Tongue (tissue), 2 donors: Measurements from ENCODE around the gene PIERCE2. TPM values are rescaled to one million over a fixed set of nuclear protein-coding genes. Genes with fewer than 3 reads are reported as not detected.
A peak's percentile ranks its signal among the peaks of the same experiment; 100 is the strongest.
"Not testable (repeated sequence)": the region's sequence is repeated elsewhere in the genome, so short reads cannot be mapped to it uniquely, and the experiment has no call there.

Experiments used
- DNase-seq: peaks from one replicate; pipeline ENCODE4 v3.0.0-alpha.2; 2015
- total RNA-seq: library from RNA; depleted of rRNA; stranded (reverse); fragments of >200 nt; gene quantifications from one replicate; pipeline ENCODE4 v1.2.3, GENCODE V29; 2014

PIERCE2 gene
- not detected for total RNA-seq

DNA sequence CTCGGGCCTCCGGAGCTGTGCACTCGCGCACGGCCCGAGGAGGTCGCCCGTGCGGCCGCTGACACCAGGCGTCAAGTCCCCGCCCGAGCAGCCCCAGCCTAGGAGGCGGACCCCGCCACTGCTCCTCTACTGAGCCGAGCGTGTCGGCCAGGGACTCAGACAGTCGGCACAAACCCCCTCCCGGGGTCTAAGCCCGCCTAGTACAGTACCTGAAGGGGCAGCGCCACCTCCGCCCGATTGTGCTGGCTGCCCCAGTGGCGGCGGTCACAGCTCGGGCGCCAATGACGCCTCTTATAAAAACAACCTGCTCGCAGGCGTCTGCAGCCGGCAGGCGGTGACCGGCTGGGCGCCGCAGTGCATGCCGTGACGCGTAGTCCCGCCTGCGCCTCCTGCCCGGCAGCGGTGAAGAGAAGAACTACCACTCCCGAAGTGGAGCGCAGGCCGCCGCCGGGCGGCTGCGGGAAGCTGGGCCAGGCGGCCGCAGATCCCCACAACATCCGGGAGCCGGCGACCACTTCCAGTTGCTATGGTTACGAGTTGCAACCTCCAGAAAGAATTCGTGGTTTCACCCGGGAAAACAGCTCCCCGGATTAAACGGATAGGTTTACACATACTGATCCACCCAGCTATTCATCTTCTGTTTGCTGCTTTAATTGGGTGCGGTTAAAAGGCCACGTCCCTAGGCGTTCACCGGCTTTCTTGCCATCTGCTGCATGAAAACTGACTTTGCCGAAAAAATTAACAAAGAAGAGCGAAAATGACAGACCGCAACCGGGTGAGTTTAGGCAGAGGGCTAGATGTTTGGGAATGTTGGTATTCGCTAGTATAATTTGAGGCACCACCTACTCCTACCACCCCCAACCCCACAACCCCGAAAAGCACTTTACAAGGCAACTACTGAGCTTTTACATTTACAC, at the start of gene PIERCE2, which contains the start of gene CCPG1:
Gene PIERCE2, plus strand, starts transcription at position 484 of the 917 bp plus-strand sequence. Its CDS starts 274 bp downstream, at position 758.
Gene CCPG1, minus strand, starts transcription at position 348 of the 917 bp plus-strand sequence. CDS start 18,935 bp downstream, outside the sequence.
- DNase-seq = peak; percentile 97

GRCh38 chr15:55360256-55360655, 48.0 kb upstream of the PIERCE2 start:
- DNase-seq = no peak

- DNase-seq = no peak
These were observed 47.2 kb upstream of the PIERCE2 start for GRCh38 chr15:55361048-55361447.

GRCh38 chr15:55362641-55363040, 45.7 kb upstream of the PIERCE2 start:
- no peak for DNase-seq

- no peak for DNase-seq
These were observed 41.3 kb upstream of the PIERCE2 start for GRCh38 chr15:55366981-55367380.

- no peak for DNase-seq
These were observed 35.4 kb upstream of the PIERCE2 start for GRCh38 chr15:55372701-55373440.

DNA sequence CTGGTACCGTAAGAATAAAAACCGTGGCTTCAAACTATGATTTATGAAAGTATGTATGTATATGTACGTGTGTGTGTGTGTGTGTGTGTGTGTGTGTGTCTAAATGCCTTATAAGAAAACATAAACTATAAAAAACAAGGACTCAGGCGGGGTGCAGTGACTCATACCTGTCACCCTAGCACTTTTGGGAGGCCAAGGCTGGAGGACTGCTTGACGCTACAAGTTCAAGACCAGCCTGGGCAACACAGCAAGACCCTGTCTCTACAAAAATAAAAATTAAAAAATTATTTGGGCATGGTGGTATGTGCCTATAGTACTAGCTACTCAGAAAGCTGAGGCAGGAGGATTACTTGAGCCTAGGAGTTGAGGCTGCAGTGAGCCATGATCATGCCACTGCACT, 29.2 kb upstream of the PIERCE2 start:
- DNase-seq = no peak

- DNase-seq = no peak
These were observed 26.7 kb upstream of the PIERCE2 start for GRCh38 chr15:55381595-55381994.

DNA sequence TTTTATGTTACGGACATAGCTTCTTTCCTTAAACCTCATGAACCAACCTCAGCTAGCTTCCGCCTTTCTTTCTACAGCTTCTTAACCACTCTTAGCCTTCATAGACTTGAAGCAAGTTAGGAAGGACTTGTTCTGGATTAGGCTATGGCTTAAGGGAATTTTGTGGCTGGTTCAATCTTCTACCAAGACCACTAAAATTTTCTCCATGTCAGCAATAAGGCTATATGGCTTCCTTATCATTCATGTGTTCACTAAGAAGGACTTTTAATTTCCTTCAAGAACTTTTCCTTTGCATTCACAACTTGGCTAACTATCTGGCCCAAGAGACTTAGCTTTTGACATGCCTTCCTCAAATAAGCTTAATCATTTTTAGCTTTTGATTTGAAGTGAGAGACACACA, 24.6 kb upstream of the PIERCE2 start:
- no peak for DNase-seq

DNA sequence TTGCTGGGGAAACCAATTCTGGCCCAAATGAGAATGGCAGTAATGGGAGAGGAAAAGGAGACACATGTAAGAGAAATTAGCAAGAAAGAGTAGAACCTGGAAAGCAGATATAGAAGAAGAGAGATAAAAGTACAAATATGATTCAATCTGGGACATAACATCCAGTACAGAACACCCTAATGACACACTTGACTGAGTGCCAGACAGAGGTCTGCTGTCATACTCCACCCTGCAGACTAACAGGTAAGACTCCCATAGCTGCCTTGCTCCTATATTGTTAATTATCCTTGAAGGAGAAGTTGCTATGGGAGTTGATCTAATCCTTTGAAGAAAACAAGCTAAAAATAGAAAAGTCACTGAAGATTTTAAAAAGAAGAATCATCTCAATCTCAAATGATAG, 21.3 kb upstream of the PIERCE2 start:
- DNase-seq = no peak

- no peak for DNase-seq
These were observed 19.1 kb upstream of the PIERCE2 start for GRCh38 chr15:55389264-55389607.

DNA sequence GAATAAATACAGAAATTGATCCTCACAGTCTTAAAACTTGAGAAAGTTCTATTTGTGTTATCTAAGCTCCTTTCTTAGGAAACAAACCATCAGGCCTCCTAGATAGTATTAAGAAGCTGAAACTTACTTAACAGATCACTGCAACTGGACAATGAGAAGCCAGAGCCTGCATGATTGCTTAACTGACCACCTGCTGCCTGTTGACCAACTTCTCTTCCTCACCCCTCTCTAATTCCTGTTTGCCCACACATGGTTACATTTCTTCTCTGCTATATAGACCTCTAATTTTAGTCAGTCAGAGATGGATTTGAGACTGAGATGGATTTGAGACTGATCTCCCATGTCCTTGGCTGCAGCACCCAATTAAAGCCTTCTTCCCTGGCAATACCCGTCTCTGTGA, 13.6 kb upstream of the PIERCE2 start:
- DNase-seq = no peak

- DNase-seq = no peak
These were observed 10.1 kb upstream of the PIERCE2 start for GRCh38 chr15:55398243-55398642.

DNA sequence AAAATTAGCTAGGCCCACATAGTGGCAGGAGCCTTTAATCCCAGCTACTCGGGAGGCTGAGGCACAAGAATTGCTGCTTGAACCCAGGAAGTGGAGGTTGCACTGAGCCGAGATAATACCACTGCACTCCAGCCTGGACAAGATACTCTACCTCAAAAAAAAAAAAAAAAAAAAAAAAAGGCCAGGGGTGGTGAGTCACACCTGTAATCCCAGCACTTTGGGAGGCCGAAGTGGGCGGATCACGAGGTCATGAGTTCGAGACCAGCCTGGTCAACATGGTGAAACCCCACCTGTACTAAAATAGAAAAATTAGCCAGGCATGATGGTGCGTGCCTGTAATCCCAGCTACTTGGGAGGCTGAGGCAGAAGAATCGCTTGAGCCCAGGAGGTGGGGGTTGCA, 8.2 kb upstream of the PIERCE2 start:
- not testable (repeated sequence) for DNase-seq

GRCh38 chr15:55401786-55402246, 6.5 kb upstream of the PIERCE2 start:
- DNase-seq = no peak

GRCh38 chr15:55402707-55403106, 5.6 kb upstream of the PIERCE2 start:
- no peak for DNase-seq

DNA sequence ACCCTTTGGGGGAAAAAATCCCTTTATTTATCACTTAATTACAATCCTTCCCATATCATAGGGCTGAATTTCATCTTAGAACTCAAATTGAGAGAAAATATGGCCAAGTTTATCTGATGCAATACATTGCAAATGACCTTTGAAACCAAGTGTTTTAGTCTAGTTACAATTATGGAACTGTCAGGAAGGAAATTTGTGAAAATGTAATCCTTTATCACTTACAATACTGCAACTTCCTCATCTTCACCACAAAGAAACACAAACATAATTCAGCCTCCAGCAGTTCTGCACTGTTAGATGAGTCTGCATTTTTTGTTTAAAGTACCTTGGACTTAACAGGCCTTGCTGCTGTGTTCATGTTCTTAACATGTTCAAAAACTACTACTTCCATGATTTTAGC, 4.8 kb upstream of the PIERCE2 start:
- no peak for DNase-seq

- no peak for DNase-seq
These were observed 740 bp upstream of the PIERCE2 start for GRCh38 chr15:55407498-55408011.

DNA sequence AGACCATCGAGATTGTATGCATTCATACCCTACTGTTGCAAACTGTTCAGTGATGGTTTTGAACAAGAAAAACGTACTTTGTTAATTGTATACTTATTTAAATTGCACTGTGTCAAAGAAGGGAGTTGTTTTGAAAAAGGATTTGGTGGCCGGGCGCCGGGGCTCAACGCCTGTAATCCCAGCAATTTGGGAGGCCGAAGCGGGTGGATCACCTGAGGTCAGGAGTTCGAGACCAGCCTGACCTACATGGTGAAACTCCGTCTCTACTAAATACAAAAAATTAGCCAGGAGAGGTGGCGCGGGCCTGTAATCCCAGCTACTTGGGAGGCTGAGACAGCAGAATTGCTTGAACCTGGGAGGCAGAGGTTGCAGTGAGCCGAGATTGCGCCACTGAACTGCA, 681 bp downstream of the PIERCE2 start:
- DNase-seq = not testable (repeated sequence)

DNA sequence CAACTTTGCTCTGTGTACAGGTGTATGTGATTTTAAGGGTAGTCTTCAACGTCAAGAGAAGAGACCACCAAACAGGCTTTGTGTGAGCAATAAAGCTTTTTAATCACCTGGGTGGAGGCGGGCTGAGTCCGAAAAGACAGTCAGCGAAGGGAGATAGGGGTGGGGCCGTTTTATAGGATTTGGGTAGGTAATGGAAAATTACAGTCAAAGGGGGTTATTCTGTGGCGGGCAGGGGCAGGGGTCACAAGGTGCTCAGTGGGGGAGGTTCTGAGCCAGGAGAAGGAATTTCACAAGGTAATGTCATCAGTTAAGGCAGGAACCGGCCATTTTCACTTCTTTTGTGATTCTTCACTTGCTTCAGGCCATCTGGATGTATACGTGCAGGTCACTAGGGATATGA, 9.4 kb downstream of the PIERCE2 start:
- DNase-seq = not testable (repeated sequence)

- no peak for DNase-seq
These were observed 12.0 kb downstream of the PIERCE2 start for GRCh38 chr15:55420171-55420866.

- no peak for DNase-seq
These were observed 13.8 kb downstream of the PIERCE2 start for GRCh38 chr15:55422089-55422488.
